ENCODE measurements around the gene SH2B3.
"Not testable (repeated sequence)": the region's sequence is repeated elsewhere in the genome, so short reads cannot be mapped to it uniquely, and the experiment has no call there.

SH2B3 gene

GRCh38 chr12:111467092-111467856 lies 61.6 kb downstream of the SH2B3 start:
- no peak for DNase-seq

- no peak for DNase-seq
Measured at GRCh38 chr12:111467857-111468241, 62.1 kb downstream of the SH2B3 start.

- DNase-seq, result no peak
Measured at GRCh38 chr12:111469401-111469800, 63.7 kb downstream of the SH2B3 start.

- DNase-seq, result no peak
Measured at GRCh38 chr12:111471236-111471635, 65.5 kb downstream of the SH2B3 start.

- DNase-seq, result no peak
Measured at GRCh38 chr12:111482462-111482861, 76.7 kb downstream of the SH2B3 start.

- no peak for DNase-seq
Measured at GRCh38 chr12:111488271-111488670, 82.5 kb downstream of the SH2B3 start.

- DNase-seq, result no peak
Measured at GRCh38 chr12:111488798-111489197, 83.1 kb downstream of the SH2B3 start.

GRCh38 chr12:111492979-111493378 lies 87.3 kb downstream of the SH2B3 start:
- not testable (repeated sequence) for DNase-seq

GRCh38 chr12:111494676-111495075 lies 89.0 kb downstream of the SH2B3 start:
- no peak for DNase-seq

Data from CD4-positive, alpha-beta T cell treated with Interleukin-6 for 4 hours (primary cell).